GF-D8 (cell line): ENCODE data around the gene ZNRD2.

ENCODE experiments used
- DNase-seq: peaks from one replicate; lab custom pipeline; 2025; lab: John Stamatoyannopoulos, UW

ZNRD2 gene

DNA sequence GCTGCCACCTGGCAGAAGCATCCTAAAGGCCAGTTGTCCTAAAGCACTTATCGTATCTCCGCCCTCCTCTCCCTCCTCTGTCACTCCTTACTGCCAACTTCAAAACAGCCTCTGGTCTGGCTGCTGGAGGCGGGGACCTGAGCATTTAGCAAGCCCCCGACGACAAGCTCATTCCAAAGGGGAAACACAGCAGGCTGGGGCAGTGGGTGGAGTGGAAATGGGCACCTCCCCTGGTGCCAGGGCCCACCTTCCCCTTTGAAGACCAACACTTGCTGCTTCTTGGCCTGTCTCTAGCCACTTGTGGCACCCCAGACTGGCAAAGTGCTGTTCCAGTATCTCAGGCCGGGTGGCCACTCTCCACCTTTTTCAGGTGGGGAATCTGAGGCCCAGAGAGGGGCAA lies 40.1 kb downstream of the ZNRD2 start:
- no peak for DNase-seq

DNA sequence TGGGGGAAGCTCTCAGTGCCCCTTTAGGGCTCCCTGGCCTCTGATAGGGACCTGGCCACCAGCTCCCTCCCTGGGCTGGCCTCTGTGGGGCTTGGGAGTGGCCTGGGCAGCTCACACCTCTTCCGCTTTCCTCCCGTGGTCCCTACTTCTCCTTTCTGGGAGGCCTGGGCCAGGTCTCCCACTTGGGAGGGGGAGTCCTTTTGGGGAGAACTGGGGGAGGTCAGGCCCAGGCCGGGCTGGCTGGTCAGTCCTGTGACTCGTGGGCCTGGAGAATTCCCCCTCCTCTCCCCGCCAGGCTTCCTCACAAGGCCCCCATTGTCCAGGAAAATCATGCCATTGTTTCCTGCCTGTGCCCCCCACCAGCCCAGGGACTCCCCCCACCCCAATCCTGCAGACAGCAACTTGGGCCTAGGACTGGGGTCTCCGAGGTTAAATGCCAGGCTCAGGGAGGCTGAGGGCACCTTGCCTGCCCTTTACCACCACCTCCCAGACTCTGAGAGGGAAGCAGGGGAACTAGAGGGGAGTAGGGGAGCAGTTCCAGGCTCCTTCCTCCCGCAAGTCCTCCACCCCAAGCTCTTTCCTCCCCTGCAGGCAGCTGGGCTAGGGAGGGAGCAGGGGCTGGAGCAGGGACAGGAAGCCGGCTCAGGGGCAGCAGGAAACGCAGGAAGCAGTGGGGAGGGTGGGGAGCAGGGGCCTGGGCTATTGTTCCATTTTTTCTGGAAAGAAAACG lies 40.9 kb downstream of the ZNRD2 start:
- DNase-seq: peak; percentile 34

DNA sequence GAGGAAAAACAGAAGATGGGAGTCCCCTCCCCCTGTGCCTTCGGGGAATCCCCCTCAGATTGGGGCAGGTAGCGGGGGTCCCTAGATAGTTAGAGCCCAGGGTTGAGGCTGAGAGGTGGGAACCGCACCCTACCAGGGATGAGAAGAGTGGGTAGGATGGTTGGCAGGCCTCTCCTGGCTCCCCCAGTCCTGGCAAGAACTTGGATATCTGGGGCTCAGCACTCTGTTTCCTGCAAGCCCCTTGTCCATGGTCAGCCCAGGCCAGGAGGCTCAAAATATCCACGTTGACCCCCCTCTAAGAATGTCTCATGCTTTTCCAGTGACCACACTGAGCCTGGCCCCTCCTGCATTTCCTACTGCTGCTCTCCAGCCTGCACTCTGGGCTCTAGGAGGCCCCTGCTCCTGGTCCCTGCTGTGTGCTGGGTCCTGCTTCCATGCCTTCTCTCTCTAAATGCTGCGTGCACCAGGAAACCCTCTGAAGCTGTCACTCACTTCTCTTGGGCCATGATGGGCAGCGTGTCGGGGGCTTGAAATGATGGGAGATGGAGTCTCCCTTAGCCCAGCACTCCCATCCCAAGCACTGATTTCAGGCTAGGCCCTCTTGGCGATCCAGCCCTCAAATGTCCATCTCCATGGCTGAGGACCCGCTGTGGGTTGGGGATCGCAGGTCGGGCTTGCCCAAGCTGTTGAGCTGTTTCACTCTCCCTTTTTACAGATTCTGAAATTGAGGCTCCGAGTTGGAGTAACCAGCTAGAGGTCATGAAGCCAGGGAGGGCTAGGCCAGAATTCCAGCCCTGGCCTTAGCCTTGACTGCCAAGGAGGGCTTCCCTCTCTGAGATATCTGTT lies 41.7 kb downstream of the ZNRD2 start:
- DNase-seq: no peak

DNA sequence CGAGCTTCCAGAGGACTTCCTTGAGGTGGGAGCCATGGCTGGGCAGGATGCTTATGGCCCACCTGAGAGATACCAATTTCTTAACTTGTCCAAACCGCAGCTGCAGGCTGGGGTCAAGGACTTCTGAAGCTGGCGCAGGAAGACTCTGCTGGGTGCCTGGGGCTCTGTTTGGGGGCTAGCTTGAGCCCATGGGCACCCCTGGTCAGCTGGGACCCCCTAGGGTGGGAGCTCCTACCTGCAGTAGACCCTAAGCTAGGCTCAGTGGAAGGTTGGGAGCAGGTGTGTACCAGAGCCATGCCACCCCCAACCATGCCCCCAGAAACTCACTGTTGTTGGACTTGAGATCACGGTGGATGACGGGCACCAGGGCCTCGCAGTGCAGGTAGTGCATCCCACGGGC lies 42.4 kb downstream of the ZNRD2 start:
- no peak for DNase-seq

DNA sequence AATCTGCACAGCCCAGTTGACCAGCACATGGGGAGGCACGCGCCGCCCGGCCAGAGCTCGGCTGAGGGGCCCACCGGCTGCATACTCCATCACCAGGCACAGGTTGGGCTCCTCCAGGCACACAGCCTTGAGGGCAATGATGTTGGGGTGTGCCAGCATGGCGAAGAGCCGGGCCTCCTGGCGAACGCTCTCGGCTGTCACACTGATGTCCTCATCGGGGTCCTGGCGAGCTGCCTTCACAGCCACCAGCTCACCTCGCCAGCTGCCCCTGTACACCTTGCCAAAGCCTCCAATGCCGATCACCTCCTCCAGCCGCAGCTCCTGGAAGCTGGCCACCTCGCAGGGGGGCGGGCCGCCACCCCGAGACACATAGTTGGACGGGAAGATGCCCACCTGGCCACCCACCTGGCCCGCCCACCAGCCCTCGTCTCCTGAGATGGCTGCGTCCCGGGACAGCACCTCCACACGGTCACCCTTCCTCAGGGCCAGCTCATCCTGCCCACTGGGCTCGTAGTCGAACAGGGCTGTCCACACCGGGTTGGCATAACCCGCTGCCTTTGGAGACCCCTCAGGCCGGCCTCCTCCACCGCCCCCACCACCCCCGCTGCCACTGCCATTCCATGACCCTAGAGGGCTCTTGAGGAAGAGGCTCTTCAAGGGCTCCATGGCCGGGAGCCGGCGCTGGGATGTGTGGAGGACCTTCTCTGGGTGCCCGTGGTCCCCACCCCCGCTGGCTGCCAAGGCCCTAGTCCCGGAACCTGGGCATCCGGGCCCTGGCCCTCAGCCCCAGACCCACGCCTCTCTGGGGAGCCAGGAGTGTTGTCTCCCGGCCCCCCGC lies 43.0 kb downstream of the ZNRD2 start:
- no peak for DNase-seq

DNA sequence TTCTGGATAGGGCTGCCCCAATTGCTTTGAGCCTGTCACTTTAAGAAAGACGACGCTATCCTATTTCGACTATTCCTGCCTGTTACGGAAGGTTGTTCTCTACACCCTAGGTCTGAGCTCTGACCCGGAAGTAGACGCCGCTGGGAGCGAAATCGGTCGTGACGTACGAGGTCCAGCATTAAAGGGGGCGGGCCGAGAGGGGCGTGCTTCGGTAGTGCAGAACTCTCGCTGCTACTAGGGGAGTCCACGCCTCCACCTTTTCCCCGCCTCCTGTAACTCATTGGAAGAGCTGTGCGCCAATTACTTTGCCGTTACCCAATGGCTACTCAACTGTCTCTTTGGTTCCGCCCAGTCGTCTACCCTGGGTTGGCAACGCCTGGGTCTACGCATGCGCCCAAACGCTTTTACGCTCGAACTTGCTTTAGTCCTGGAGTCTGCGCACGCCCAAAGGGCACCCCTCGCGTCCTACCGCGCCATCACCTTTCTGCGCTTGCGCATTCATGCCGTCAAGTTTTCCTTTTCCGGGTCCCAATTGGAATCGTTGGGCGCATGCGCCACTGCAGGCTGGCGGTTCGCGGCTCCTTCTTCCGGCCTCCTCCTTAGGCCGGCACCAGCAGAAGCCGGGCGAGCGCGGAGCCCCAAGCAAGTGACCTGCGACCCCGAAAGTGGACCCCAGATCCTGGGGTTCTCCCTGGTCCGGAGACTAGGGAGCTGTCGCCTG lies 45.1 kb downstream of the ZNRD2 start, which contains the start of gene PCNX3:
Gene PCNX3 (plus strand): TSS at position 548 of the 721 bp plus-strand sequence. CDS start 536 bp downstream, outside the sequence.
- DNase-seq: peak; percentile 100

DNA sequence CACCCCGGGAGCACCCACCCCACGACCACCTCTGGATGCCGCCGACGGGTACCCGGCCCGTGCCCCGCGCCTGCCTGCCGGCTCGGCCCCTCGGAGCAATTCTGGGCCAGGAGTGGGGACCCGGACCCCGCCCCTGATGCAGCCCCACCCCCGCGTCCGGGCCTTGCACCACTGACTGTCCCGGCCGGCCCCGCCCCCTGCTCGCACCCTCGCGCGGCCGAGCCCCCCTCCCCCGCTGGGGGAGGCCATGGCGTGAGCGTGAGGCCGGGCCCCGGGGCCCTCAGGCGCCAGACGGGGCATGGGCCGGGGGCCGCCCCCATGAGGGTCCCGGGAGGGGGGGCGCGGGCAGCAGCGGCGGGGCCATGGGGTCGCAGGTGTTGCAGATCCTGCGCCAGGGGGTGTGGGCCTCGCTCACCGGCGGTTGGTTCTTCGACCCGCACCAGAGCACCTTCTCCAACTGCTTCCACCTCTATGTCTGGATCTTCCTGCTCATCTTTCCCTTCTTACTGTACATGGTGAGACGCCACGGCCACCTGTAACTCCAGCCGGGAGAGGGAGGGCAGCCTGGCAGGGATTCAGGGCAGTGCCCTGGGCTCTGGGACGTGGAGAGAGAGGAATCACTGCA lies 45.8 kb downstream of the ZNRD2 start:
- DNase-seq: no peak

DNA sequence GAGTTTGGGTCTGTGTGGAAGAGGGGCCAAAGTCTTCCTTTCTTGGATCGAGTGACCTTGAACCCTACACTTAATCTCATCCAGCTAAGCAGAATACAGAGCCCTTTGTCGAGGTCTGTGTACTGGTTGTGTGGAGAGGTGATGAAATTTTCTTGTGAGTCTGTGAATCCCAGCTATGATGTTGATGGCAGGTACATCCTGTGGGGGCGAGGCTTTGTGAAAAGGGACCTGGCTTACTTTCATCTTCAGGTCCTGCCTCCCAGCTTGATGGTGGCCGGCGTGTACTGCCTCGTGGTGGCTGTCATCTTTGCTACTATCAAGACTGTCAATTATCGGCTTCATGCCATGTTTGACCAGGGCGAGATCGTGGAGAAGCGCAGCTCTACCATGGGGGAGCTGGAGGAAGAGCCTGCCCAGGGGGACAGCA lies 46.3 kb downstream of the ZNRD2 start:
- no peak for DNase-seq

DNA sequence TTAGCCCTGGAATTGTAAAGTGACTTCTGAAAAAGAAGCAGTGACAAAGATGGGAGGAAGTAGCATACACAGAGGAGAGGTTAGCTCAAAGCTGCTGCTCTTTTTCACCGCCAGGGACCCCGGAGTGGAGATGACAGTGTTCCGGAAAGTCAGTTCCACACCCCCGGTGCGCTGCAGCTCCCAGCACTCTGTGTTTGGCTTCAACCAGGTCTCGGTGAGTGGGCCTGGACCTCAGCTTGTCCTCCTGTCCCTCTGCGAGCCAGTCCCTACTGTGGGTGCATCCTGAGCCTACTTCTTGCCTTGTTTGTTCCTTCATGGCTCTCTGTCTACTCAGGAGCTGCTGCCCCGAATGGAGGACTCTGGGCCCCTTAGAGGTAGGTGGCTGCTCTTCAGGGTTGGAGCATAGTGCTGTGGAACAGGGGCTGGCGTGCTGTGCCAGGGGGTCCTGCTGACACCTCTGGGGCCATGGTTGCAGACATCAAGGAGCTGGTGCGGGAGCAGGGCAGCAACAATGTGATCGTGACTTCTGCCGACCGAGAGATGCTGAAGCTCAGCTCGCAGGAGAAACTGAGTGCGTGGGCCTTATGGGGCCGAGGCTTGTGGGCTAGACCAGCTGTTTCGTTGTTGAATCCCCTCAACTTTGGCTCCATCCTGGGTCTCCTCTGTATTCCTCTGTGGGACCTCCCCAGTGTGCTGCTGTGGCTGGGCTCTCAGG lies 47.0 kb downstream of the ZNRD2 start:
- no peak for DNase-seq

DNA sequence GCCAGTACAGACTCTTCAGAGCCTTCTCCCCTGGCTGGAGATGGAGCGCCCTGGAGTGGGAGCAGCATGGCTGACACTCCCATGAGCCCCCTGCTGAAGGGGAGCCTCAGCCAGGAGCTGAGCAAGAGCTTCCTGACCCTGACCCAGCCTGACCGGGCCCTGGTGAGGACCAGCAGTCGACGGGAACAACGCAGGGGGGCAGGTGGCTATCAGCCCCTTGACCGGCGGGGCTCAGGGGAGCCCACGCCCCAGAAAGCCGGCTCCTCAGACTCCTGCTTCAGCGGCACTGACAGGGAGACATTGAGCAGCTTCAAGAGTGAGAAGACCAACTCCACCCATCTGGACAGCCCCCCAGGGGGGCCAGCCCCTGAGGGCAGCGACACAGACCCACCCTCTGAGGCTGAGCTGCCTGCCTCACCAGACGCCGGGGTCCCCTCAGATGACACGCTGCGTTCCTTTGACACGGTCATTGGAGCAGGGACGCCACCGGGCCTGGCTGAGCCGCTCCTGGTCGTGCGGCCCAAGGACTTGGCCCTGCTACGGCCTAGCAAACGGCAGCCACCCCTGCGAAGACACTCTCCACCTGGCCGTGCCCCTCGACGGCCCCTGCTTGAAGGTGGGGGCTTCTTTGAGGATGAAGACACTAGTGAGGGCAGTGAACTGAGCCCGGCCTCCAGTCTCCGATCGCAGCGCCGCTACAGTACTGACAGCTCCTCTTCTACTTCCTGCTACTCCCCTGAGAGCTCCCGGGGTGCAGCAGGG lies 47.9 kb downstream of the ZNRD2 start:
- no peak for DNase-seq

DNA sequence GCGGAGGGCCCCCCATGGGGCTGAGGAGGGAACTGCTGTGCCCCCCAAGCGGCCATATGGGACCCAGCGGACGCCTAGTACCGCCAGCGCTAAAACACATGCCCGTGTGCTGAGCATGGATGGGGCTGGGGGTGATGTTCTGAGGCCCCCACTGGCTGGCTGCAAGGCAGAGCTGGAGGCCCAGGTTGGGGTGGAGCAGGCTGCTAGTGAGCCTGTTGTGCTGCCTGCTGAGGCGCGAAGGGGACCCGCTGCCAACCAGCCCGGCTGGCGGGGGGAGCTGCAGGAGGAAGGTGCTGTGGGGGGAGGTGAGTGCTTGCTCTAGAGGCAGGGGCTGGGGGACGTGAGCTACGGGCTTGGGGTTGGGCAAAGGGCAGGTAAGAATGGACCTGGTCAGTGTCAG lies 48.5 kb downstream of the ZNRD2 start:
- no peak for DNase-seq

DNA sequence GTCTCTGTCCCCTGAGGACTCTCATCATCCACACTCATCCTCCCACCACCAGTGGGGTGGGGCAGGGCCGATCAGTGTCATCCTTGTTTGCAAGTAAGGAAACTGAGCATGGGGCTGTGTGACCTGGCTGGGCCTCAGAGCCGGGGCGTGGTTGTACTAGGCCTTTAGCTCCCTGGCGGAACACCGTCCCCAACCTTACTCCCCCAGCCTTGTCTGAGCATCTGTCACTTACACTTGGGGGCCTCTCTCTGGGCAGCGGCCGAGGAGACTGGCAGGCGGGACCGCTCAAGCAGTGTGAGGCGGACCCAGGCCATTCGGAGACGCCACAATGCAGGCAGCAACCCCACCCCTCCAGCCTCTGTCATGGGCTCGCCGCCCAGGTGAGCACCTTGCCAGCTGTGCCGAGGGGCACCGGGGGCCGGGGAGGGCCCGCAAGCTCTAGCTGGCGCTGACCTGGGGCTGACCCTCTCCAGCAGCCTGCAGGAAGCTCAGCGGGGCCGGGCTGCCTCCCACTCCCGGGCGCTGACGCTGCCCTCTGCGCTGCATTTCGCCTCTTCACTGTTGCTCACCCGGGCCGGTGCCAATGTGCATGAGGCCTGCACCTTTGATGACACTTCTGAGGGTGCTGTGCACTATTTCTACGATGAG lies 49.1 kb downstream of the ZNRD2 start:
- no peak for DNase-seq

DNA sequence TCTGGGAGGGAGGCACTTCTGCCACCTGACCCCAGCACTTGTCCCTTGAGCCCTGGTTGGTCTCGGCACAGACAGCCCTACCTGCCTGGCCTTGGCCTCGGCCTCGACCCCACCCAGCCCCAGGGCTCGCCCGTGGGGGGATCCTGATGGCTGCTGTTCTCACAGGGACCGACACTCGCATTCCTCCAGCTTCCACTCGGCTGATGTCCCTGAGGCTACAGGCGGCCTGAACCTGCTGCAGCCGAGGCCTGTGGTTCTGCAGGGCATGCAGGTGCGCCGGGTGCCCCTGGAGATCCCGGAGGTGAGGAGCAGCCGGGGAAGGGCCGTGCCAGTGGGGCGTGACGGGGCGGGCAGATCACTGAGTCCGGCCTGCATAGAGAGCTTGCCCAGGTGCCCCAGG lies 50.4 kb downstream of the ZNRD2 start:
- DNase-seq: no peak

DNA sequence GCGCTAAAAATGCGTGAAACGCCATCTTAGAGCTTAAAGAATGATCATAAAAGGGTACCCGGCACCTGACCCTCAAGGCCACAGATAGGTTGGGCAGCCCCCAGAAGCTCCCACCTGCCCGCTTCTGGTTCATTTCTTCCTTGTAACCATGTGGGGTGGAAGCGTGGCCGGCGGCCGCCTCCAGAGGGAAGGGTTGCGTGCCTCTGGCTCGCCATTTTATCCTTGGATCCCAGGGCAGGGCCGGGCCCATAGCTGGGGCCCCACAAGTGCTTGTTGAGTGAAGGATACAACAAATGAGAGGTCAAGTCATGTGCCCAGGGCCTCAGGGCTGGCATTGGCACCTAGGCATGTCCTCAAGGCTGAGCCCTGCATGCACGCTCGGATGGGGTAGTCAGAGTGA lies 51.2 kb downstream of the ZNRD2 start:
- no peak for DNase-seq
